Measurements from ENCODE around the gene GPR39.

GRCh38 chr2:132652474-132652873 lies 235.9 kb downstream of the GPR39 start:
- no peak for TF ChIP-seq CTCF (IDR thresholded peaks at IDR 0.05; ENCODE audit: insufficient read depth, low read length, poor library complexity, severe bottlenecking)
- TF ChIP-seq EZH2phosphoT487 (conservative IDR thresholded peaks at IDR 0.05; ENCODE audit: low read length) = no peak
